B cell (primary cell): ENCODE measurements around the gene CCND1. TPM values are rescaled to one million over a fixed set of nuclear protein-coding genes. Genes with fewer than 3 reads are reported as not detected.

Experiments used
- ATAC-seq: fragments of 200-7000 bp; cut with Tn5 transposase; one replicate; pipeline ENCODE4 v1.10.0; 2021; ENCODE audit warnings: low read depth, mild to moderate bottlenecking, moderate number of reproducible peaks, moderate library complexity
- CTCF ChIA-PET: fragments of 350-600 bp; sonication (Branson Sonifier 250); formaldehyde crosslinking; loops from one replicate; lab custom pipeline; 2021; ENCODE audit warnings: antibody characterized with exemption, inconsistent platforms; lab: Charles Lee
- POLR2A ChIA-PET: fragments of 350-600 bp; sonication (Branson Sonifier 250); formaldehyde crosslinking; loops from one replicate; lab custom pipeline; 2021; ENCODE audit warnings: antibody characterized with exemption; lab: Charles Lee
- DNase-seq: peaks from one replicate; pipeline ENCODE4 v3.0.0; 2013
- H2AFZ ChIP-seq: 2 replicates; pipeline ENCODE4 v1.6.1; 2012; ENCODE audit warnings: mild to moderate bottlenecking, low read depth, low read length; ENCODE audit not compliant: insufficient read depth, poor library complexity, severe bottlenecking
- H3K27ac ChIP-seq, 2 donors: 1 replicate in 1 of 2; 2 replicates in 1 of 2; pipeline ENCODE4 v1.5.1; 2012 to 2013; ENCODE audit warnings: low read length in 2 of 2, mild to moderate bottlenecking in 2 of 2, moderate library complexity in 1 of 2
- H3K27me3 ChIP-seq, 4 experiments: fragments of 200-600 bp in 1 of 4; sonication (generic) in 1 of 4; replicated peaks in 1 of 4; 1 replicate in 2 of 4; 2 replicates in 2 of 4; pipeline versions ENCODE4 v1.6.1 to v1.7.0; 2013 to 2016; ENCODE audit warnings: low read length in 3 of 4, mild to moderate bottlenecking in 2 of 4, mixed read lengths in 1 of 4, moderate library complexity in 1 of 4; ENCODE audit not compliant: insufficient read depth in 4 of 4, control insufficient read depth in 3 of 4; ENCODE audit errors: control extremely low read depth in 1 of 4
- H3K36me3 ChIP-seq, 2 experiments: replicated peaks in 1 of 2; 1 replicate in 1 of 2; 2 replicates in 1 of 2; pipeline versions ENCODE4 v1.6.1 to v1.7.1; 2013; ENCODE audit warnings: low read length in 1 of 2; ENCODE audit not compliant: insufficient read depth in 2 of 2, control insufficient read depth in 1 of 2; ENCODE audit errors: control extremely low read depth in 1 of 2, extremely low read depth in 1 of 2
- H3K4me1 ChIP-seq, 2 donors: fragments of 200-600 bp in 1 of 2; sonication (generic) in 1 of 2; 1 replicate in 1 of 2; 2 replicates in 1 of 2; pipeline versions ENCODE4 v1.5.1 to v1.6.1; 2013 to 2017; ENCODE audit warnings: low read length in 2 of 2; ENCODE audit not compliant: control insufficient read depth in 2 of 2, insufficient read depth in 2 of 2
- H3K4me2 ChIP-seq: replicated peaks from 2 replicates; pipeline ENCODE3; 2012; ENCODE audit warnings: mild to moderate bottlenecking, low read depth, low read length; ENCODE audit not compliant: poor library complexity, severe bottlenecking
- H3K4me3 ChIP-seq, 5 experiments: fragments of 200-600 bp in 1 of 5; sonication (generic) in 1 of 5; 1 replicate in 3 of 5; 2 replicates in 2 of 5; pipeline versions ENCODE4 v1.5.1 to v1.7.0; 2011 to 2016; ENCODE audit warnings: low read length in 4 of 5, mild to moderate bottlenecking in 4 of 5, low read depth in 2 of 5, control low read depth in 1 of 5, moderate library complexity in 1 of 5; ENCODE audit not compliant: insufficient read depth in 1 of 5; ENCODE audit errors: control extremely low read depth in 1 of 5, extremely low read depth in 1 of 5
- H3K79me2 ChIP-seq: fragments of 200-600 bp; sonication (generic); one replicate; pipeline ENCODE4 v1.6.0; 2016; ENCODE audit warnings: low read length; ENCODE audit not compliant: control insufficient read depth, insufficient read depth
- H3K9ac ChIP-seq: fragments of 200-600 bp; sonication (generic); 2 replicates; pipeline ENCODE4 v1.6.1; 2017; ENCODE audit warnings: mild to moderate bottlenecking, low read length, moderate library complexity
- H3K9me3 ChIP-seq, 3 donors: one replicate each; pipeline versions ENCODE4 v1.6.1 to v1.7.1; 2013; ENCODE audit warnings: low read length in 2 of 3; ENCODE audit not compliant: control insufficient read depth in 2 of 3, insufficient read depth in 1 of 3; ENCODE audit errors: control extremely low read depth in 1 of 3
- H4K20me1 ChIP-seq: 2 replicates; pipeline ENCODE4 v1.6.0; 2012; ENCODE audit warnings: mild to moderate bottlenecking, low read length; ENCODE audit not compliant: insufficient read depth, control insufficient read depth, poor library complexity, severe bottlenecking
- H3K27ac Mint-ChIP-seq: one replicate; pipeline ENCODE4 v1.8.0; 2021; ENCODE audit warnings: mixed read lengths
- H3K27me3 Mint-ChIP-seq: one replicate; pipeline ENCODE4 v1.8.0; 2021; ENCODE audit warnings: mixed read lengths
- H3K4me1 Mint-ChIP-seq: one replicate; pipeline ENCODE4 v1.8.0; 2021; ENCODE audit warnings: mixed read lengths
- H3K4me3 Mint-ChIP-seq: one replicate; pipeline ENCODE4 v1.8.0; 2021; ENCODE audit warnings: mixed read lengths
- H3K9me3 Mint-ChIP-seq: one replicate; pipeline ENCODE4 v1.8.0; 2022; ENCODE audit warnings: mixed read lengths; ENCODE audit not compliant: insufficient read depth
- CTCF ChIP-seq: fragments of 200-600 bp; IDR thresholded peaks from one replicate; pipeline ENCODE4 v1.8.0; 2022; ENCODE audit warnings: antibody characterized with exemption, mild to moderate bottlenecking
- EZH2 ChIP-seq: IDR thresholded peaks from 2 replicates; pipeline ENCODE4 v1.6.1; 2012; ENCODE audit warnings: borderline replicate concordance, low read depth, mild to moderate bottlenecking, moderate library complexity, low read length; ENCODE audit not compliant: insufficient read depth, poor library complexity, severe bottlenecking
- WGBS: methylation state at CpG from one replicate; pipeline ENCODE4 v1.1.5; 2013; ENCODE audit warnings: missing lambda C conversion rate; ENCODE audit not compliant: insufficient coverage; 5-methylcytosine and 5-hydroxymethylcytosine counted together
- intact Hi-C: fragments of 100-400 bp; cut with micrococcal nuclease; formaldehyde crosslinking; loops from one replicate; pipeline ENCODE4 v1.10.0; 2022
- polyA plus RNA-seq: library from polyadenylated mRNA; depleted of rRNA; stranded (reverse); fragments of >200 nt; gene quantifications from 2 replicates; pipeline ENCODE4 v1.2.3, GENCODE V29; 2012
- total RNA-seq, 2 donors: library from RNA; stranded (reverse); fragments of 120-200 nt in 1 of 2; gene quantifications; 1 replicate in 1 of 2; 2 replicates in 1 of 2; pipeline versions ENCODE4 v1.2.3 to v1.2.4, GENCODE V29; 2013 to 2022

The CCND1 gene
- total and polyA plus RNA-seq, 2 donors (not counting 1 experiment from before 2014, with no cell fraction given), result 4.9 to 8.8 TPM

DNA sequence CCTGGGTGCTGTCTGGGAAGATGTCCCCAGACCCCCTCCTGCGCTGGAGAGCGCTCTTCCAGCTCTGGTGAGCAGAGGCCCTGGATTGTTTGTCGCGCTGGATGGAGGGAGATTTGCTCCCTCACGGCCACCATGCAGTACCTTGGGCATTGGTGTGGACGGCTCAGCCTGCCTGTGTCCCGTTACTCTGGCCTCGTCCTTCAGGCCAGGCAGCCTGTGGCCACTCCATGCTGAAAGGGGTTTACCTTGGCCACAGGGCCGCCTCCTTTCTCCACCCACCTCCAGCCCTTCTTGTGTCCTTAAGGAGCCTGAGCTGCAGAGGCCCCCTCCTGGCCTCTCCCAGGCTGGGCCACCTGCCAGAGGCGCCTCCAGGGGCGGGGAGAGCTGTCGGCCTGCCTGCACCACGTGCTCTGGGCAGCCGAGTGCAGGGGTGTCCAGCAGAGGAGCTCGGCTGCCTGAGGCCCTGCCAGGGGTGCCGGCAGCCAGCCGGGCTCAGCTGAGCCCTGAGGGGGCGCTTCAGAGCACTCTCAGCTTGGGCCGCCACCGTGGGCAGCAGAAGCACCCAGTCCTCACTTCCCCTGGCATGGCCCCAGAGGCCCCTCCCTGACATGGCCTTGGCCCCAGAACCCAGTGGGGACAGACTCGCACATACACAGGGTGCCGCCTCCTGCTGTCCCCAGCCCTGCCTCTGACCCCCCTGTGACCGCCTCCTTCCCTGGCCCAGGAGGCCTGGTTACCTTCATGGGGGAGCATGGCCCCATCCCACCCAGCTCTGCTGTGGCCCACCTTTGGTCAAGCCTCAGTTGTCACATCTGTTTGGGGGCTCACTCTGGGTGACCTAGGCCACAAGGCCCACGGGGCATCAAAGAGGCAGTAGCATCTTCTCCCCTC lies 3.4 kb downstream of the CCND1 start:
- H3K4me2 ChIP-seq, result no peak overlapping the region
- Mint-ChIP-seq H3K27me3 (peaks cover 13% of the 10 kb centered on the region), H3K27ac (peak overlapping the region; percentile 50), H3K4me3 (peak overlapping the region; percentile 85), H3K4me1 (peaks cover 33% of the 10 kb centered on the region), H3K9me3 (no peaks in the 10 kb centered on the region)
- H3K9me3 ChIP-seq, result peaks cover 0 to 4% (median 0%) of the 10 kb centered on the region in 3 donors
- CTCF ChIA-PET, result interaction anchor here (1.0 to 4.9 kb wide), 9 partner anchors 26 to 819 kb away, joined by 3 to 71 read pairs (median 5); partner anchors contain the start of gene MYEOV
- H3K79me2 ChIP-seq, result peaks cover 6% of the 10 kb centered on the region
- peaks cover 0 to 4% of the 10 kb centered on the region in 2 experiments for H3K36me3 ChIP-seq
- peaks cover 21 to 32% of the 10 kb centered on the region in 2 donors for H3K4me1 ChIP-seq
- intact Hi-C loops, result no loop called here
- DNase-seq (no peak), ATAC-seq (no peak)
- TF ChIP-seq CTCF (no peak), EZH2 (no peak)
- 75% methylated on average over 24 of the region's 24 CpGs for WGBS
- no peak overlapping the region for H2AFZ ChIP-seq
- H4K20me1 ChIP-seq, result peaks cover 35% of the 10 kb centered on the region
- no peak overlapping the region for H3K27ac ChIP-seq
- POLR2A ChIA-PET, result no interaction called here
- peaks cover 0 to 15% (median 11%) of the 10 kb centered on the region in 4 experiments for H3K27me3 ChIP-seq
- no peak overlapping the region for H3K9ac ChIP-seq
- H3K4me3 ChIP-seq, result no peak overlapping the region
